ENCODE results near the gene GART. TPM values are rescaled to one million over a fixed set of nuclear protein-coding genes. Genes with fewer than 3 reads are reported as not detected.

Gene GART
- polyA plus RNA-seq, 3 donors: 7.4 to 28.6 (median 26.1) TPM

- no peak overlapping the region for H3K4me3 Mint-ChIP-seq
- DNase-seq: no peak
- H3K36me3 Mint-ChIP-seq: peaks cover 68 to 81% of the 10 kb centered on the region in 2 donors
- H3K9ac ChIP-seq (ENCODE audit: insufficient read depth, low read length, poor library complexity, severe bottlenecking): no peak overlapping the region
- H3K4me3 ChIP-seq (replicated peaks in 1 of 3; ENCODE audit: low read depth in 2 of 3, low read length in 3 of 3): no peak overlapping the region
- H3K27ac Mint-ChIP-seq: no peak overlapping the region
- peaks cover 0 to 3% (median 0%) of the 10 kb centered on the region in 7 donors for H3K9me3 Mint-ChIP-seq
- peaks cover 0 to 1% (median 0%) of the 10 kb centered on the region in 3 donors for H3K27me3 Mint-ChIP-seq (ENCODE audit: low read depth in 3 of 3)
- WGBS (ENCODE audit: insufficient coverage): 94% methylated on average over 2 of the region's 8 CpGs
- H3K36me3 ChIP-seq (replicated peaks in 1 of 2; ENCODE audit: control insufficient read depth in 1 of 2, insufficient read depth in 2 of 2, low read length in 2 of 2): peaks cover 31 to 81% of the 10 kb centered on the region in 2 donors
- H4K20me1 ChIP-seq (ENCODE audit: insufficient read depth, low read length): no peaks in the 10 kb centered on the region
- TF ChIP-seq CTCF (IDR thresholded peaks at IDR 0.05): no peak
- no peak overlapping the region for H3K4me2 ChIP-seq (replicated peaks; ENCODE audit: extremely low read depth, low read length, poor library complexity, severe bottlenecking)
- H2AFZ ChIP-seq (ENCODE audit: insufficient read depth, low read depth, low read length, poor library complexity, severe bottlenecking): no peak overlapping the region
- H3K27me3 ChIP-seq (ENCODE audit: control insufficient read depth in 2 of 2, insufficient read depth in 2 of 2, low read length in 2 of 2): no peaks in the 10 kb centered on the region
- H3K9me3 ChIP-seq (replicated peaks in 1 of 2; ENCODE audit: control insufficient read depth in 1 of 2, insufficient read depth in 1 of 2, low read length in 2 of 2): no peaks in the 10 kb centered on the region
- H3K27ac ChIP-seq (ENCODE audit: low read depth in 1 of 2, low read length in 2 of 2): no peak overlapping the region
- intact Hi-C loops (cut with micrococcal nuclease): no loop called here
- peaks cover 2% of the 10 kb centered on the region for H3K4me1 Mint-ChIP-seq
- H3K4me1 ChIP-seq (ENCODE audit: control insufficient read depth in 1 of 2, insufficient read depth in 2 of 2, low read length in 2 of 2): peaks cover 0 to 2% of the 10 kb centered on the region in 2 donors
- H3K79me2 ChIP-seq (ENCODE audit: insufficient read depth, low read length): no peaks in the 10 kb centered on the region
Measured at GRCh38 chr21:33505833-33506232, 36.1 kb downstream of the GART start.

- Histone ChIP-seq H4K20me1 (ENCODE audit: insufficient read depth, low read length) (no peaks in the 10 kb centered on the region), H3K27ac (ENCODE audit: low read depth in 1 of 2, low read length in 2 of 2) (no peak overlapping the region), H3K9ac (ENCODE audit: insufficient read depth, low read length, poor library complexity, severe bottlenecking) (no peak overlapping the region), H3K27me3 (ENCODE audit: control insufficient read depth in 2 of 2, insufficient read depth in 2 of 2, low read length in 2 of 2) (no peaks in the 10 kb centered on the region), H3K4me1 (ENCODE audit: control insufficient read depth in 1 of 2, insufficient read depth in 2 of 2, low read length in 2 of 2) (peaks cover 17 to 23% of the 10 kb centered on the region in 2 donors), H2AFZ (ENCODE audit: insufficient read depth, low read depth, low read length, poor library complexity, severe bottlenecking) (no peak overlapping the region), H3K36me3 (replicated peaks in 1 of 2; ENCODE audit: control insufficient read depth in 1 of 2, insufficient read depth in 2 of 2, low read length in 2 of 2) (no peaks in the 10 kb centered on the region), H3K9me3 (replicated peaks in 1 of 2; ENCODE audit: control insufficient read depth in 1 of 2, insufficient read depth in 1 of 2, low read length in 2 of 2) (no peaks in the 10 kb centered on the region), H3K4me2 (replicated peaks; ENCODE audit: extremely low read depth, low read length, poor library complexity, severe bottlenecking) (no peak overlapping the region), H3K4me3 (replicated peaks in 1 of 3; ENCODE audit: low read depth in 2 of 3, low read length in 3 of 3) (no peak overlapping the region), H3K79me2 (ENCODE audit: insufficient read depth, low read length) (no peaks in the 10 kb centered on the region)
- intact Hi-C loops (cut with micrococcal nuclease): no loop called here
- Mint-ChIP-seq H3K27ac (no peak overlapping the region), H3K9me3 (peaks cover 0 to 3% (median 0%) of the 10 kb centered on the region in 7 donors), H3K4me1 (peaks cover 17% of the 10 kb centered on the region), H3K36me3 (peaks cover 0 to 3% of the 10 kb centered on the region in 2 donors), H3K4me3 (no peak overlapping the region), H3K27me3 (ENCODE audit: low read depth in 3 of 3) (peaks cover 1 to 11% (median 3%) of the 10 kb centered on the region in 3 donors)
- DNase-seq: no peak
- 84% methylated on average over 7 of the region's 7 CpGs for WGBS (ENCODE audit: insufficient coverage)
- no peak for TF ChIP-seq CTCF (IDR thresholded peaks at IDR 0.05)
Measured at GRCh38 chr21:33496345-33496744, 45.6 kb downstream of the GART start.
